H1 (cell line): ENCODE data around the gene BMPR1A. TPM values are rescaled to one million over a fixed set of nuclear protein-coding genes. Genes with fewer than 3 reads are reported as not detected.

ENCODE experiments used
- CTCF ChIA-PET: fragments of 300-600 bp; sonication (Branson Sonifier 250); formaldehyde crosslinking; loops from one replicate; lab custom pipeline; 2021; ENCODE audit not compliant: partially characterized antibody; lab: Charles Lee
- POLR2A ChIA-PET: fragments of 300-600 bp; sonication (Branson Sonifier 250); formaldehyde crosslinking; loops from one replicate; lab custom pipeline; 2021; ENCODE audit warnings: inconsistent platforms; ENCODE audit not compliant: partially characterized antibody; lab: Charles Lee
- DNase-seq, 2 experiments: peaks; one replicate each; pipeline versions ENCODE4 v3.0.0 to v3.0.0-alpha.2; 2010 to 2022; ENCODE audit warnings: low spot score in 2 of 2, low read depth in 1 of 2, mixed read lengths in 1 of 2
- FAIRE-seq: peaks from 2 replicates; lab custom pipeline; 2011; peaks lifted over from hg19 to GRCh38; lab: Jason Lieb, UNC
- H2AFZ ChIP-seq: 2 replicates; pipeline ENCODE4 v1.8.1; 2012; ENCODE audit warnings: low read length, inconsistent platforms
- H2AK5ac ChIP-seq: 2 replicates; pipeline ENCODE4 v1.6.1; 2013; ENCODE audit warnings: low read depth, low read length
- H2BK120ac ChIP-seq: replicated peaks from 2 replicates; pipeline ENCODE3; 2013; ENCODE audit warnings: low read depth, low read length, inconsistent platforms
- H2BK12ac ChIP-seq: 2 replicates; pipeline ENCODE4 v1.6.1; 2013; ENCODE audit warnings: low read depth, low read length
- H2BK15ac ChIP-seq: 2 replicates; pipeline ENCODE4 v1.6.1; 2013; ENCODE audit warnings: low read length
- H2BK20ac ChIP-seq: 2 replicates; pipeline ENCODE4 v1.6.1; 2013; ENCODE audit warnings: low read length
- H2BK5ac ChIP-seq: 2 replicates; pipeline ENCODE4 v1.6.1; 2013; ENCODE audit warnings: low read depth, low read length
- H3K14ac ChIP-seq: 2 replicates; pipeline ENCODE4 v1.6.1; 2013; ENCODE audit warnings: inconsistent platforms; ENCODE audit not compliant: insufficient read length
- H3K18ac ChIP-seq: 2 replicates; pipeline ENCODE4 v1.6.1; 2013; ENCODE audit warnings: low read length; ENCODE audit errors: extremely low read depth
- H3K23ac ChIP-seq: 2 replicates; pipeline ENCODE4 v1.6.1; 2013; ENCODE audit warnings: inconsistent platforms; ENCODE audit not compliant: insufficient read length
- H3K23me2 ChIP-seq: 2 replicates; pipeline ENCODE4 v1.6.1; 2013; ENCODE audit warnings: low read depth, low read length
- H3K27ac ChIP-seq: 2 replicates; pipeline ENCODE4 v1.6.1; 2011; ENCODE audit warnings: low read depth, low read length, inconsistent platforms
- H3K27me3 ChIP-seq, 4 experiments: replicated peaks in 1 of 4; 1 replicate in 1 of 4; 2 replicates in 3 of 4; pipeline versions ENCODE4 v1.6.1 to v1.8.1; 2011 to 2013; ENCODE audit warnings: low read length in 3 of 4, mild to moderate bottlenecking in 3 of 4, inconsistent platforms in 2 of 4, mixed read lengths in 2 of 4, moderate library complexity in 1 of 4; ENCODE audit not compliant: control insufficient read depth in 3 of 4, insufficient read depth in 3 of 4; ENCODE audit errors: extremely low read depth in 1 of 4
- H3K36me3 ChIP-seq, 4 experiments: 2 replicates each; pipeline versions ENCODE4 v1.6.1 to v1.8.1; 2011 to 2013; ENCODE audit warnings: mild to moderate bottlenecking in 4 of 4, low read length in 3 of 4, moderate library complexity in 2 of 4, control low read depth in 1 of 4, inconsistent platforms in 1 of 4; ENCODE audit not compliant: insufficient read depth in 4 of 4, control insufficient read depth in 2 of 4
- H3K4ac ChIP-seq: replicated peaks from 2 replicates; pipeline ENCODE3; 2013; ENCODE audit warnings: low read length, low read depth, mixed read lengths, inconsistent platforms; ENCODE audit not compliant: insufficient read length
- H3K4me1 ChIP-seq, 4 experiments: replicated peaks in 1 of 4; 1 replicate in 1 of 4; 2 replicates in 3 of 4; pipeline versions ENCODE4 v1.6.1 to v1.8.1; 2011 to 2013; ENCODE audit warnings: low read length in 3 of 4, inconsistent platforms in 2 of 4, mixed read lengths in 1 of 4; ENCODE audit not compliant: insufficient read depth in 4 of 4, control insufficient read depth in 3 of 4
- H3K4me2 ChIP-seq, 2 experiments: 2 replicates each; pipeline versions ENCODE4 v1.6.1 to v1.8.1; 2011 to 2013; ENCODE audit warnings: low read depth in 2 of 2, low read length in 2 of 2, control low read depth in 1 of 2, inconsistent platforms in 1 of 2, mild to moderate bottlenecking in 1 of 2; ENCODE audit not compliant: insufficient read depth in 1 of 2
- H3K4me3 ChIP-seq, 4 experiments: fragments of 200-600, 300-600 bp in 1 of 4; sonication (generic), shearing (Covaris generic), sonication (Bioruptor Twin) in 1 of 4; 2 replicates each; pipeline versions ENCODE4 v1.5.1 to v1.8.1; 2011 to 2016; ENCODE audit warnings: low read length in 4 of 4, low read depth in 3 of 4, control low read depth in 2 of 4, inconsistent platforms in 2 of 4, mild to moderate bottlenecking in 2 of 4, mixed read lengths in 1 of 4, moderate library complexity in 1 of 4; ENCODE audit not compliant: insufficient read depth in 2 of 4; ENCODE audit errors: extremely low read depth in 1 of 4
- H3K56ac ChIP-seq: replicated peaks from 2 replicates; pipeline ENCODE3; 2013; ENCODE audit warnings: low read depth, mild to moderate bottlenecking, mixed read lengths, low read length, inconsistent platforms; ENCODE audit not compliant: insufficient read length
- H3K79me1 ChIP-seq: 2 replicates; pipeline ENCODE4 v1.6.1; 2013; ENCODE audit warnings: low read depth, low read length, control low read depth
- H3K79me2 ChIP-seq, 2 experiments: 2 replicates each; pipeline versions ENCODE4 v1.6.1 to v1.8.1; 2012 to 2013; ENCODE audit warnings: low read length in 2 of 2, mild to moderate bottlenecking in 2 of 2, inconsistent platforms in 1 of 2; ENCODE audit not compliant: insufficient read depth in 2 of 2, control insufficient read depth in 1 of 2
- H3K9ac ChIP-seq, 4 experiments: replicated peaks in 1 of 4; 1 replicate in 1 of 4; 2 replicates in 3 of 4; pipeline versions ENCODE4 v1.6.1 to v1.8.1; 2011 to 2013; ENCODE audit warnings: low read depth in 3 of 4, low read length in 3 of 4, control low read depth in 2 of 4, mild to moderate bottlenecking in 2 of 4, moderate library complexity in 2 of 4, inconsistent platforms in 1 of 4; ENCODE audit errors: extremely low read depth in 1 of 4
- H3K9me3 ChIP-seq, 2 experiments: 2 replicates each; pipeline versions ENCODE4 v1.6.1 to v1.8.1; 2012 to 2013; ENCODE audit warnings: mild to moderate bottlenecking in 2 of 2, moderate library complexity in 2 of 2, control low read depth in 1 of 2, inconsistent platforms in 1 of 2, low read depth in 1 of 2, low read length in 1 of 2, mixed read lengths in 1 of 2; ENCODE audit not compliant: insufficient read depth in 2 of 2
- H4K20me1 ChIP-seq, 2 experiments: replicated peaks in 1 of 2; 2 replicates each; pipeline versions ENCODE3 to v1.8.1; 2011 to 2013; ENCODE audit warnings: inconsistent platforms in 2 of 2, low read length in 2 of 2, mild to moderate bottlenecking in 1 of 2; ENCODE audit not compliant: insufficient read depth in 2 of 2, control insufficient read depth in 1 of 2
- H4K5ac ChIP-seq: 2 replicates; pipeline ENCODE4 v1.6.1; 2013; ENCODE audit warnings: low read length, low read depth, mixed read lengths, inconsistent platforms; ENCODE audit not compliant: insufficient read length
- H4K8ac ChIP-seq: 2 replicates; pipeline ENCODE4 v1.8.0; 2013; ENCODE audit warnings: mild to moderate bottlenecking, moderate library complexity, low read length, inconsistent platforms; ENCODE audit not compliant: insufficient read depth; ENCODE audit errors: extremely low read depth
- H4K91ac ChIP-seq: replicated peaks from 2 replicates; pipeline ENCODE3; 2013; ENCODE audit warnings: low read length, mixed read lengths, inconsistent platforms; ENCODE audit not compliant: insufficient read length
- BACH1 ChIP-seq: IDR thresholded peaks from 2 replicates; pipeline ENCODE4 v1.6.1; 2012; ENCODE audit warnings: low read length, improper control_type of control experiment
- CTCF ChIP-seq, 3 experiments: IDR thresholded peaks; 1 replicate in 2 of 3; 2 replicates in 1 of 3; pipeline versions ENCODE4 v1.5.1 to v1.6.1; 2011; ENCODE audit warnings: low read length in 3 of 3, mild to moderate bottlenecking in 3 of 3, inconsistent platforms in 2 of 3, low read depth in 1 of 3, moderate library complexity in 1 of 3; ENCODE audit not compliant: insufficient read depth in 1 of 3; ENCODE audit errors: control extremely low read depth in 1 of 3
- HDAC2 ChIP-seq, 2 experiments: fragments of 300-600 bp in 1 of 2; sonication (generic) in 1 of 2; IDR thresholded peaks; 2 replicates each; pipeline ENCODE4 v1.6.1; 2011 to 2012; ENCODE audit warnings: low read depth in 2 of 2, low read length in 2 of 2, mild to moderate bottlenecking in 2 of 2, moderate library complexity in 2 of 2, borderline replicate concordance in 1 of 2, inconsistent platforms in 1 of 2
- PHF8 ChIP-seq: fragments of 200-600 bp; sonication (generic); conservative IDR thresholded peaks from 2 replicates; pipeline ENCODE4 v1.7.1; 2012; ENCODE audit warnings: low read depth, mild to moderate bottlenecking, inconsistent platforms, low read length, moderate library complexity
- RBBP5 ChIP-seq: IDR thresholded peaks from 2 replicates; pipeline ENCODE4 v1.7.1; 2012; ENCODE audit warnings: low read depth, mild to moderate bottlenecking, inconsistent platforms, low read length, moderate library complexity, borderline replicate concordance
- SIX5 ChIP-seq: IDR thresholded peaks from 2 replicates; pipeline ENCODE4 v1.6.1; 2011; ENCODE audit warnings: mild to moderate bottlenecking, low read depth, low read length
- TAF7 ChIP-seq: optimal IDR thresholded peaks from 2 replicates; pipeline ENCODE3; 2011; ENCODE audit warnings: low read depth, mild to moderate bottlenecking, inconsistent platforms, low read length, moderate library complexity, borderline replicate concordance
- ZNF274 ChIP-seq: IDR thresholded peaks from 2 replicates; pipeline ENCODE4 v1.7.0; 2012; ENCODE audit warnings: low read length, borderline replicate concordance; ENCODE audit errors: extremely low read depth
- WGBS, 2 experiments: shearing (Covaris generic) in 1 of 2; methylation state at CpG; one replicate each; pipeline versions ENCODE4 v1.1.6 to v1.1.7; 2013 to 2015; ENCODE audit warnings: low lambda C conversion rate in 2 of 2, mixed read lengths in 2 of 2, inconsistent platforms in 1 of 2, low coverage in 1 of 2, missing lambda C conversion rate in 1 of 2; ENCODE audit not compliant: insufficient replicate concordance in 2 of 2, insufficient coverage in 1 of 2, insufficient read length in 1 of 2; ENCODE audit errors: extremely low coverage in 1 of 2, missing lambda C conversion rate in 1 of 2; 5-methylcytosine and 5-hydroxymethylcytosine counted together
- polyA plus RNA-seq, 7 experiments: library from polyadenylated mRNA; depleted of rRNA in 3 of 7; stranded (reverse) in 5 of 7; unstranded in 2 of 7; fragments of >200 nt in 5 of 7; fragments of 200-250 nt in 2 of 7; gene quantifications; 1 replicate in 5 of 7; 2 replicates in 1 of 7; 4 replicates in 1 of 7; pipeline versions ENCODE4 v1.2.1 to v1.2.3, GENCODE V29; 2011 to 2013; ENCODE audit warnings: missing spikeins in 2 of 7, mixed read lengths in 2 of 7
- total RNA-seq: library from RNA; stranded (reverse); fragmentation: NEBNext Ultra II Directional; extraction: Animal tissue kit (Norgen Biotek cat#: 25700); gene quantifications from 2 replicates; pipeline ENCODE4 v1.2.1, GENCODE V29; 2021

Gene BMPR1A
- total and polyA plus RNA-seq, 2 of the 8 experiments (the other 6 are each of a cell fraction or from before 2014, with no cell fraction given) = 34.4 to 129 TPM

- no peak for TF ChIP-seq SIX5
- TF ChIP-seq ZNF274 = no peak
- no peak for TF ChIP-seq BACH1
- TF ChIP-seq CTCF (IDR thresholded peaks at IDR 0.05; ENCODE audit: control extremely low read depth in 1 of 3, insufficient read depth in 1 of 3, low read depth in 1 of 3, low read length in 3 of 3) = no peak
- no peak for TF ChIP-seq PHF8
- no peak for TF ChIP-seq HDAC2 (IDR thresholded peaks at IDR 0.05; ENCODE audit: borderline replicate concordance in 1 of 2, low read depth in 2 of 2, low read length in 2 of 2)
- TF ChIP-seq RBBP5 = no peak
- no peak for TF ChIP-seq TAF7
- H3K27ac ChIP-seq = no peak overlapping the region
- no peak overlapping the region for H2BK12ac ChIP-seq
- H2AK5ac ChIP-seq = no peak overlapping the region
- no peak overlapping the region for H3K4ac ChIP-seq
- H3K4me3 ChIP-seq = no peak overlapping the region
- H3K27me3 ChIP-seq = no peaks in the 10 kb centered on the region
- no peak overlapping the region for H3K23ac ChIP-seq
- FAIRE-seq = no peak
- H3K18ac ChIP-seq = no peak overlapping the region
- H3K9ac ChIP-seq = no peak overlapping the region
- H3K36me3 ChIP-seq = peaks cover 0 to 4% (median 2%) of the 10 kb centered on the region in 4 experiments; a peak in 4 of 8 replicates
- no peak overlapping the region for H2BK15ac ChIP-seq
- WGBS, 2 experiments = 86% methylated on average over 5 of the region's 5 CpGs; no CpG with 5 or more reads in 1 of the 2 experiments
- H3K4me2 ChIP-seq = no peak overlapping the region
- H2BK20ac ChIP-seq = no peak overlapping the region
- peaks cover 36 to 99% of the 10 kb centered on the region in 2 experiments; a peak in 3 of 4 replicates for H3K79me2 ChIP-seq
- H3K56ac ChIP-seq = no peak overlapping the region
- H2BK120ac ChIP-seq = no peak overlapping the region
- no peak overlapping the region for H4K91ac ChIP-seq
- ChIA-PET POLR2A (interaction anchor here (0.6 to 1.4 kb wide), 3 partner anchors 9 to 58 kb away, joined by 3 read pairs; no protein-coding TSS in a partner anchor), CTCF (interaction anchor here (0.7 to 1.6 kb wide), 4 partner anchors 9 to 127 kb away, joined by 3 to 5 read pairs (median 4); no protein-coding TSS in a partner anchor)
- H3K14ac ChIP-seq = no peak overlapping the region
- peaks cover 15 to 26% of the 10 kb centered on the region in 2 experiments for H4K20me1 ChIP-seq
- no peak overlapping the region for H2AFZ ChIP-seq
- no peaks in the 10 kb centered on the region for H3K23me2 ChIP-seq
- H4K5ac ChIP-seq = no peak overlapping the region
- DNase-seq = no peak
- peaks cover 22% of the 10 kb centered on the region for H3K79me1 ChIP-seq
- no peak overlapping the region for H2BK5ac ChIP-seq
- no peak overlapping the region for H4K8ac ChIP-seq
- no peaks in the 10 kb centered on the region for H3K9me3 ChIP-seq
- peaks cover 2 to 23% (median 12%) of the 10 kb centered on the region in 4 experiments for H3K4me1 ChIP-seq
These were observed 64.1 kb downstream of the BMPR1A start for GRCh38 chr10:86820509-86820908.
